ENCODE measurements around the gene AQP5. TPM values are rescaled to one million over a fixed set of nuclear protein-coding genes. Genes with fewer than 3 reads are reported as not detected.

The AQP5 gene
- total RNA-seq, 2 donors from 2014 or later: 2.1 TPM; not detected in 1

DNA sequence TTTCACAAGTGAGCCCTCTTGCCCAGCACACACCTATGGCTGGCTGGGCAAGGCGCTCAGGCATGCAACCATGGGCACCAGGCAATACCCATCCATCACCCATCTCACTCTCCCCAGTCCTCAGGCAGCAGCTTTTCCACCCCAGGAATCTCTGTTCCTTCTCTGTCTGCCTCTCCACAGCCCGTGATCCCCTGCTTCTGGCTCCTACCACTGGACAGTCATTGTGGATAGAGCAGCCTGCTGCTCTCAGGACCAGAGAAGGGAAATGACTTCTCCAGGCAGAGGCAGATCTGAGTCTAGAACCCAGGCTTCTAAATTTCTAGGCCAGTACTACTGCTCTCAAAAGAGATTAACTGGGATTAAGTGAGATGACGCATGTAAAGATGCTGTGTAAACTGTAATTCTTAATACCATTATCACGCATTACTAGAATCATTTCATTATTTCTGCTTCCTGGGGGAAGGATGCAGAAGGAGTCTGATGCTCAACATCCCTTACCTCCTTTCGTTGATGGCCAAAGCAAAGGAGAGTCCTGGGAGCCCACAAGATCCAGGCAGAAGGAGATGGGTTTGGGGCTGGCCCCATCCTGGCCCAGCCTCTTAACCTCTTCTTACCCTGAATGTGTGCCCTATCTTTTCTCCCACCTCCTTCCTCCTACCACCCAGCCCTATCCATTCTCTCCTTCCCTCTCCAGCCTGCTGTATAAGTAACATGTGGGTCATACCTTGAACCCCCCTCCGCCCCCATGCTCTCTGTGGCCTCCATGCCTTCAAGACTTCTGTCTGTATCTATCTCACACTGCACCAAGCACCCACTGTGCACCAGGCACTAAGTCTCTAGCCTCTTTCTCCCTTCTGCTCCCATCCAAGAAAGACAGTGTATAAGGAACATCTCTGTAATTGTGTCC is 4.8 kb upstream of the AQP5 start:
- Histone ChIP-seq H3K9me3 (no peaks in the 10 kb centered on the region), H3K27me3 (peaks cover 7% of the 10 kb centered on the region in 2 donors), H3K4me1 (peaks cover 0 to 22% of the 10 kb centered on the region in 2 donors), H3K36me3 (no peaks in the 10 kb centered on the region), H3K4me3 (no peak overlapping the region), H3K27ac (no peak overlapping the region)
- TF ChIP-seq, protein P1, sequence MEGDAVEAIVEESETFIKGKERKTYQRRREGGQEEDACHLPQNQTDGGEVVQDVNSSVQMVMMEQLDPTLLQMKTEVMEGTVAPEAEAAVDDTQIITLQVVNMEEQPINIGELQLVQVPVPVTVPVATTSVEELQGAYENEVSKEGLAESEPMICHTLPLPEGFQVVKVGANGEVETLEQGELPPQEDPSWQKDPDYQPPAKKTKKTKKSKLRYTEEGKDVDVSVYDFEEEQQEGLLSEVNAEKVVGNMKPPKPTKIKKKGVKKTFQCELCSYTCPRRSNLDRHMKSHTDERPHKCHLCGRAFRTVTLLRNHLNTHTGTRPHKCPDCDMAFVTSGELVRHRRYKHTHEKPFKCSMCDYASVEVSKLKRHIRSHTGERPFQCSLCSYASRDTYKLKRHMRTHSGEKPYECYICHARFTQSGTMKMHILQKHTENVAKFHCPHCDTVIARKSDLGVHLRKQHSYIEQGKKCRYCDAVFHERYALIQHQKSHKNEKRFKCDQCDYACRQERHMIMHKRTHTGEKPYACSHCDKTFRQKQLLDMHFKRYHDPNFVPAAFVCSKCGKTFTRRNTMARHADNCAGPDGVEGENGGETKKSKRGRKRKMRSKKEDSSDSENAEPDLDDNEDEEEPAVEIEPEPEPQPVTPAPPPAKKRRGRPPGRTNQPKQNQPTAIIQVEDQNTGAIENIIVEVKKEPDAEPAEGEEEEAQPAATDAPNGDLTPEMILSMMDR (IDR thresholded peaks at IDR 0.05): no peak
- no peak for DNase-seq (ENCODE audit: low spot score)

DNA sequence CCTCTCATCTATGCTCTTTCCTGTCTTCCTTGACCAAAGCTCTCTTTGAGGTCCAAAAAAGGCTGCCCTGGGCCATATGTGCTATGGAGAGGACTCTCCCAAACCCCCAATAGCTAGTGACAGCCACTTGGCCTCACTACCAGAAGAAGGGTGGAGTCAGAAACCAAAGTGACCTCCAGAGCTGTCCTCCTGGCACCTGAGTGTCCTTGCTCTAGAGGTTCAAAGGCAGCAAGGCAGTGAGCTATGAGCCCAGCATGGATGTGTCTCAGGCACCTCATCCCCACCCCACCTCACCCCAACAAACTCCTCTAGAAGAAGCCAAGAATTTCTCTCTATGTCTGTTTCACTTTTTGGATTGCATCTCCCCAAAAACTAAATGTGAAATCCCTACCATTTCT is 4.1 kb upstream of the AQP5 start:
- Histone ChIP-seq H3K9me3 (no peaks in the 10 kb centered on the region), H3K4me1 (peaks cover 0 to 29% of the 10 kb centered on the region in 2 donors), H3K27me3 (peaks cover 7% of the 10 kb centered on the region in 2 donors), H3K36me3 (no peaks in the 10 kb centered on the region), H3K27ac (no peak overlapping the region), H3K4me3 (no peak overlapping the region)
- DNase-seq (ENCODE audit: low spot score): no peak
- TF ChIP-seq, protein P1 (IDR thresholded peaks at IDR 0.05): no peak

DNA sequence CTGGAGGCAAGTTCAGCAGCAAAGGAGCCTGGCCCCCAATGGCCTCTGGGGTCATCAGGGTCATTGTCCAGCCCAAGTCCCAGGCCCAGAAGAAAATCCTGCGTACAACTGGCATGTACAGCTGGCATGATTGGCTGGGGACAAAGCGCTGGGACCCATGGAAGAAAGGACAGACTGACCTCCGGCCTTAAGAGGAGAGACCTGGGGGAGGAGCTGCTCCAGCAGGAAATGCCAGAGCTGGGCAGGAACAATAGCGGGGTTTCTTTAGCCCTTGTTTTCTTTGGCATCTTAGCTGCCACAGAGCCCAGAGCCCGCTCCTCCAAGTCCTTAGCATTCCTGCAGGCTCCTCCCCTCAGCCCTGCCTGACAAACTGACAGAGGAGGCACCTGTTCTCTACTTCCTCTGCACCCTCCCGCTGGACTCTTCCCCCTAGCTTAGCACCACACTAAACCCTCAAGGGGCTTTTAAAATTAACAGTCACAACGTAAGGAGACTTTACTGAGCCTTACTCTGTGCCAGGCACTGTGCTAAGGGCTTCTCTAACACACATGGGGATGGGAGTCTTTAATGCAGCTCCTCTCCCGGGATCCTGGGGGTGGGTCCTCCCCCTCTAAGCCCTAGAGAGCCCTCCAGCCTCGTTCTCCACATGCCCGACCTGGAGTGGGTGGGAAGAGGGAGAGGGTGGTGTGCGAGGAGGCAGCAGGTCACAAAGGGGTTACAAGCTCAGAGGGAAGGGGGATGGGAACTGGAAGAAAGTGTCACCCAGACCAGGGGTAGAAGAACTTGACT is 1.8 kb upstream of the AQP5 start:
- Histone ChIP-seq H3K27ac (no peak overlapping the region), H3K27me3 (peaks cover 6 to 7% of the 10 kb centered on the region in 2 donors), H3K4me1 (peaks cover 0 to 39% of the 10 kb centered on the region in 2 donors), H3K9me3 (no peaks in the 10 kb centered on the region), H3K4me3 (no peak overlapping the region), H3K36me3 (no peaks in the 10 kb centered on the region)
- TF ChIP-seq, protein P1 (IDR thresholded peaks at IDR 0.05): no peak
- DNase-seq (ENCODE audit: low spot score): no peak

DNA sequence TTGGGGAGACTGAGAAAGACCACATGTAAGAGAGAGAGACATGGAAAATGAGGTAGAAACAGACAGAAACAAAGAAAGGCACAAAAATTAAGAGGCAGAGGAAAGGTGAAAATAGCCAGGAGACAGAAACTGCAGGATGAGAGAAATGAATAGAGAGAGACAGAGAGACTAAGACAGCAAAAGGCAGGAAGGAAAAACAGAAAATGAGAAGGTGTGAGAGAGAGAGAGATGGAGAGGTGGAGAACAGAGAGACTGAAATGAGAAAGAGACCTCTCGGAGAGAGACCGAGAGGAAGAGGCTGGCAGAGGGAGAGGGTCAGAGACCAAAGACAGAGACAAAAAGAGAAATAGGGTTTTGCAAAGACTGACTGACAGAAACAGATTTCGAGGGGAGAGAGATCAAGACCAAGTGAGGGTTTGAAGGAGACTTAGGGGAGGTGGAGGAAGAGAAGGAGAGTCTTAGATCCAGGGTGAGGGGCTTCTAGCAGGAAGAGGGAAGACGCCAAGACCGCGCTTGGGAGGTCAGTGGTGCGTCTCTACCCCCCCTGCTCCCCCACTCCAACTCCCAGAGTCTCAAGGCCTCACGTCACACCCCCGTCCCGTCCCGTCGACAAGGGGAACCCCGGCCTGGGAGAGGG is 1.1 kb upstream of the AQP5 start:
- no peak for DNase-seq (ENCODE audit: low spot score)
- Histone ChIP-seq H3K27me3 (peaks cover 0 to 2% of the 10 kb centered on the region in 2 donors), H3K27ac (no peak overlapping the region), H3K4me3 (peak overlapping the region in 1 of 2 donors; percentile 42), H3K36me3 (no peaks in the 10 kb centered on the region), H3K9me3 (no peaks in the 10 kb centered on the region), H3K4me1 (peaks cover 0 to 35% of the 10 kb centered on the region in 2 donors)
- TF ChIP-seq, protein P1 (IDR thresholded peaks at IDR 0.05): no peak

DNA sequence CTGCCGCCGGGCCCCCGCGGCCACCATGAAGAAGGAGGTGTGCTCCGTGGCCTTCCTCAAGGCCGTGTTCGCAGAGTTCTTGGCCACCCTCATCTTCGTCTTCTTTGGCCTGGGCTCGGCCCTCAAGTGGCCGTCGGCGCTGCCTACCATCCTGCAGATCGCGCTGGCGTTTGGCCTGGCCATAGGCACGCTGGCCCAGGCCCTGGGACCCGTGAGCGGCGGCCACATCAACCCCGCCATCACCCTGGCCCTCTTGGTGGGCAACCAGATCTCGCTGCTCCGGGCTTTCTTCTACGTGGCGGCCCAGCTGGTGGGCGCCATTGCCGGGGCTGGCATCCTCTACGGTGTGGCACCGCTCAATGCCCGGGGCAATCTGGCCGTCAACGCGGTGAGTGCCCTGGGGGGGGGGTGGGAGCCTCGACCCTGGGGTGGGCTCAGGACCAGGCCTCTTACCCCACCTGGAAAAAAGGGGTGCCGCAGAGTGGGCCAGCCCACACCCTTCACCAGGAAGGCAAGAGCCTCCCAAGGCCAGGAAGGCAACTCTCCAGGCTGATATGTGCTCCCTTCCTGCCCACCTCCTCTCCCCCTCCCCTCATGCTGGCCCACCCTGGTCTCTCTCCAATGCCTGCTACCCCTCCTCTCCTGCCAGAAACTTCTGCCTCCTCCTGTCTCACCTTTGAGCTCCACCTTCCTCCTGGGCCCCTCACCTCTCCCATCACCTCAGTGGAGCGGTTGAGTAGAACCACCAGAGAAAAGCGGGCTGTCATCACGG is 507 bp downstream of the AQP5 start:
- no peaks in the 10 kb centered on the region for H3K36me3 ChIP-seq
- peaks cover 0 to 38% of the 10 kb centered on the region in 2 donors for H3K4me1 ChIP-seq
- H3K9me3 ChIP-seq: no peaks in the 10 kb centered on the region
- peak overlapping the region in 1 of 2 donors; percentile 16 for H3K27ac ChIP-seq
- DNase-seq (ENCODE audit: low spot score): no peak
- no peak overlapping the region for H3K4me3 ChIP-seq
- TF ChIP-seq, protein P1 (IDR thresholded peaks at IDR 0.05): no peak
- no peaks in the 10 kb centered on the region for H3K27me3 ChIP-seq
